Measurements from ENCODE around the gene AFP. TPM values are rescaled to one million over a fixed set of nuclear protein-coding genes. Genes with fewer than 3 reads are reported as not detected.

AFP gene
- total and polyA plus RNA-seq, 9 donors = 0.13 to 59.8 (median 0.65) TPM

DNA sequence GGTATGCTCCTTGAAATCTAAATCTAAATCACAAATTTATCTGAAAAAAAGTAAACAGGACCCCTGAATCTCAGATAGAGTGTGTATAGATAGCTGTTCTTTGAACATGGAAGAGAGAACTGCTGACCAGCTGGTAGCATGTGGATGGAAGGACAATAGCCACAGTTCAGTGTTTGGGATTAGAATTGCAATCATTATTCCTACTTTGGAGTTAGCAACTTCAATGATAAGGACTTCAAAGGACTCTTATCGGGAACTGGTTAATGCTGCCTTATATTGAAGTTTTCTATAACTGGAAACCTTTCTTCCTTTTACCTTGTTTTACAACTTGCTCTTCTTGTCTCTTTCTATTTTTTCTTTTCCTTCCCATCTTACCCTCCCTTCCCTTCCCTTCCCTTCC is 50.5 kb downstream of the AFP start:
- H3K4me1 ChIP-seq (ENCODE audit: control insufficient read depth, insufficient read depth, low read length) = no peaks in the 10 kb centered on the region
- H3K4me3 ChIP-seq (ENCODE audit: low read length) = no peak overlapping the region
- no CpG with 5 or more reads among the region's 1 CpG for WGBS (ENCODE audit: insufficient coverage)
- no peaks in the 10 kb centered on the region for H3K36me3 ChIP-seq (ENCODE audit: control insufficient read depth, insufficient read depth, low read length)
- H3K9me3 ChIP-seq (replicated peaks; ENCODE audit: control insufficient read depth, low read depth, low read length) = no peaks in the 10 kb centered on the region
- no peak for DNase-seq
- no peaks in the 10 kb centered on the region for H3K27me3 ChIP-seq (ENCODE audit: control insufficient read depth, insufficient read depth, low read length)
- H3K27ac ChIP-seq (ENCODE audit: low read length) = no peak overlapping the region

- no peak overlapping the region for H3K27ac ChIP-seq (ENCODE audit: low read length)
- no peaks in the 10 kb centered on the region for H3K36me3 ChIP-seq (ENCODE audit: control insufficient read depth, insufficient read depth, low read length)
- no peak overlapping the region for H3K4me3 ChIP-seq (ENCODE audit: low read length)
- H3K27me3 ChIP-seq (ENCODE audit: control insufficient read depth, insufficient read depth, low read length) = no peaks in the 10 kb centered on the region
- no peaks in the 10 kb centered on the region for H3K9me3 ChIP-seq (replicated peaks; ENCODE audit: control insufficient read depth, low read depth, low read length)
- WGBS (ENCODE audit: insufficient coverage) = no CpG with 5 or more reads among the region's 1 CpG
- DNase-seq = no peak
- no peaks in the 10 kb centered on the region for H3K4me1 ChIP-seq (ENCODE audit: control insufficient read depth, insufficient read depth, low read length)
Measured at GRCh38 chr4:73487233-73487632, 51.2 kb downstream of the AFP start.

DNA sequence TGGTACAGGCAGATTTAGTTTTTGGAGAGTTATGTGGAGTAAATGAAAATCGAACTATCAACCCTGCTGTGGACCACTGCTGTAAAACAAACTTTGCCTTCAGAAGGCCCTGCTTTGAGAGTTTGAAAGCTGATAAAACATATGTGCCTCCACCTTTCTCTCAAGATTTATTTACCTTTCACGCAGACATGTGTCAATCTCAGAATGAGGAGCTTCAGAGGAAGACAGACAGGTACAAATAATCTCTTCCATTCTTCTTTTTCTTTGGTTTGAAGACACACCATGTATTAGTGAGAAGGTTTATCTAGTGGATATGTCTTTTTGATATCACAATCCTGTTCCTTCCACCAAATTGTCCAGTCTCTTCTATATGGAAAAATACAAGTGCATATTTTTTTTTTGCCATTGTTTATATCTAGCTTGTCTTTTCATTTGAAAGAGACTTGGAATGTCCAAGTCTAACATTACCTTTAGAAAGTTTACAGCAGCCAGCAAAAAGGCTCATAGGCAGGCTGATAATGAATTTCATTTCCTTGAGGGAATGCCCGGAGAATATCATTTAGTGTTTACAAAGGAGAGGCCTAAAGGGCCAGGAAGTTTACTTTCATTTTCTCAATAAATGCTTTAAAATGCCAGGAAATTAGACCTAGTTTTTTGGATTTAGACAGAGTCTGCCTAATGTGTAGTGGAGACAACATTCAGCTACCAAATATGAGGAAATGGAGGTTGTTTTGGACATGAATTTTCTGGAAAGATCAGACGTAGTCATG is 64.2 kb downstream of the AFP start:
- H3K27me3 ChIP-seq (ENCODE audit: control insufficient read depth, insufficient read depth, low read length) = no peaks in the 10 kb centered on the region
- no peaks in the 10 kb centered on the region for H3K9me3 ChIP-seq (replicated peaks; ENCODE audit: control insufficient read depth, low read depth, low read length)
- no CpG with 5 or more reads among the region's 4 CpGs for WGBS (ENCODE audit: insufficient coverage)
- H3K27ac ChIP-seq (ENCODE audit: low read length) = no peak overlapping the region
- H3K36me3 ChIP-seq (ENCODE audit: control insufficient read depth, insufficient read depth, low read length) = no peaks in the 10 kb centered on the region
- H3K4me1 ChIP-seq (ENCODE audit: control insufficient read depth, insufficient read depth, low read length) = no peaks in the 10 kb centered on the region
- no peak for DNase-seq
- no peak overlapping the region for H3K4me3 ChIP-seq (ENCODE audit: low read length)

DNA sequence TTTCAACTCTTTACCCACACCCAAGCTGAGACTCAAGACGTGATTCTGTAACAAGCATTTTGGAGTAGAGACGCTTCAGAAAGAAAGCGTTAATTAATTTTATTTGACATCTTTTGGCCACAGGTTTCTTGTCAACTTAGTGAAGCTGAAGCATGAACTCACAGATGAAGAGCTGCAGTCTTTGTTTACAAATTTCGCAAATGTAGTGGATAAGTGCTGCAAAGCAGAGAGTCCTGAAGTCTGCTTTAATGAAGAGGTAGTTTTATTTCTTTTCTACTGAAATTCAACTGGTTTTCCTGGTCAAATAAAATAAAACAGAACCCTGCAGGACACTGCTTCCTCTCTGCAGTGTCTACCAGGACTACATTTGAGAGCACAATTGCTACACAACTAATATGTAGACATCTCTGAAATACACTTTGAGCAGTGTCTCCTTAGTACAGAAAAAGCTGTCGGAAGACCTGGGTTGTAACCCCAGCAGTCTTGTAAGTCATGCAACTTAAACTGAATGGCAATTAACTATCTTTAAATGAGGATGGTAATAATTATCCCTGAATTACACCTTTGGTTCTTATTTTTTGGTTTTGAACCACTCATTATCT is 65.7 kb downstream of the AFP start:
- no peaks in the 10 kb centered on the region for H3K9me3 ChIP-seq (replicated peaks; ENCODE audit: control insufficient read depth, low read depth, low read length)

DNA sequence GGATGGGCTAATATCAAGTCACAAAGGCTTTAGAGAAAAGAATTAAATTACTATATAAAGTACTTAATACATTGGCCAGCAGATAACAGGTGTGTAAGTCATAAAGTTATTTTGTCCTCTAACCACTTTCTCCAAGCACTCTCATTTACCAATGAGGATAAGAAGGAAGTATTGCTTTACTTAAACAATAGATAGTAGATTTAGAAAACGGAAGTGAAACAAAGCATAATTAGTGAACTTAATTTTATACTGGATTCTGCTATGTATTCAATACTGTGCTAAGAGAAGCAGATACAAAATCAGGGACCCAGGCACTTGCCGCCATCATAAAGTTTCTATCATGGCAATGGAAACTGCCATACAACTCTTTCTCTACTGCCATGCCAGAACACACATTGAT is 69.5 kb downstream of the AFP start:
- H3K4me3 ChIP-seq (ENCODE audit: low read length) = no peak overlapping the region
- DNase-seq = no peak
- H3K9me3 ChIP-seq (replicated peaks; ENCODE audit: control insufficient read depth, low read depth, low read length) = no peaks in the 10 kb centered on the region
- no peaks in the 10 kb centered on the region for H3K36me3 ChIP-seq (ENCODE audit: control insufficient read depth, insufficient read depth, low read length)
- H3K27me3 ChIP-seq (ENCODE audit: control insufficient read depth, insufficient read depth, low read length) = no peaks in the 10 kb centered on the region
- H3K4me1 ChIP-seq (ENCODE audit: control insufficient read depth, insufficient read depth, low read length) = no peaks in the 10 kb centered on the region
- H3K27ac ChIP-seq (ENCODE audit: low read length) = no peak overlapping the region
- WGBS (ENCODE audit: insufficient coverage) = no CpG with 5 or more reads among the region's 2 CpGs

More for the DNA sequence above, 65.7 kb downstream of the AFP start:
- DNase-seq = no peak
- Histone ChIP-seq H3K4me3 (ENCODE audit: low read length) (no peak overlapping the region), H3K27me3 (ENCODE audit: control insufficient read depth, insufficient read depth, low read length) (no peaks in the 10 kb centered on the region), H3K27ac (ENCODE audit: low read length) (no peak overlapping the region), H3K36me3 (ENCODE audit: control insufficient read depth, insufficient read depth, low read length) (no peaks in the 10 kb centered on the region), H3K4me1 (ENCODE audit: control insufficient read depth, insufficient read depth, low read length) (no peaks in the 10 kb centered on the region)
- WGBS (ENCODE audit: insufficient coverage) = 90% methylated on average over 2 of the region's 5 CpGs

Other genes with a start within 250 kb of the AFP start
- gene ANKRD17, start 177.4 kb upstream of the AFP start, total RNA-seq = 42.8 TPM
- 10 to 100 TPM; 38.9 to 49.6 (median 44.9) TPM for gene ANKRD17, start 177.4 kb upstream of the AFP start, polyA plus RNA-seq (ENCODE audit: insufficient read depth in 1 of 8, insufficient read length in 8 of 8, low replicate concordance in 1 of 8)
- gene ALB, start 31.9 kb upstream of the AFP start, total RNA-seq = 17.7 TPM
- 100 to 1,000 TPM in 2 of 8 donors, 1 to 10 TPM in 3, under 1 TPM in 3; 0.72 to 376 (median 1.4) TPM for gene ALB, start 31.9 kb upstream of the AFP start, polyA plus RNA-seq (ENCODE audit: insufficient read depth in 1 of 8, insufficient read length in 8 of 8, low replicate concordance in 1 of 8)
- not detected for gene AFM, start 45.5 kb downstream of the AFP start, total RNA-seq
- under 1 TPM in 2 of 8 donors, not detected in 6; 0.10 to 0.12 TPM for gene AFM, start 45.5 kb downstream of the AFP start, polyA plus RNA-seq (ENCODE audit: insufficient read depth in 1 of 8, insufficient read length in 8 of 8, low replicate concordance in 1 of 8)
- 0.04 TPM for gene RASSF6, start 184.2 kb downstream of the AFP start, total RNA-seq
- gene RASSF6, start 184.2 kb downstream of the AFP start, polyA plus RNA-seq (ENCODE audit: insufficient read depth in 1 of 8, insufficient read length in 8 of 8, low replicate concordance in 1 of 8) = under 1 TPM in 5 of 8 donors, not detected in 3; 0.15 to 0.72 (median 0.37) TPM